ENCODE data around the gene CYP2U1. TPM values are rescaled to one million over a fixed set of nuclear protein-coding genes. Genes with fewer than 3 reads are reported as not detected.

Gene CYP2U1
- total RNA-seq, 1 experiment from 2014 or later, result 4.5 TPM

DNA sequence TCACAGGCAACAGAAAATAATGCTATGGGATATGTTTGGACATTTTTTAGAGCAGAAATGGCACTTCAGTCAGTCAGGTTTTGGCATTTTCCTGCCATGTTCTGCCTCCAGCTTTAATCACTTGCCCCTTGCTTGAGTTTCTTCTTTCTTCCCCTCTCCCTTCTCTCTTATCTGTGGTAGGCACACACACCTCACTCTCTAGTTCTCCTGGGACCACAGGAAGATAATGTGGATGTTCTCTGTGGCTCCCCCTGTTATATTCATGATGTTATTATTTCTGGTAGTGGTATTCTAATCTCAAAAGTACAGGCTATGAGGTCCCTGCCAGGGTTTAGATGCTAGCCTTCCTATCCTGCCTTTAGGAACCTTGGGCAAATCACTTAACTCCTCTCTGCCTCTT lies 63.5 kb downstream of the CYP2U1 start:
- TF ChIP-seq, protein P1, sequence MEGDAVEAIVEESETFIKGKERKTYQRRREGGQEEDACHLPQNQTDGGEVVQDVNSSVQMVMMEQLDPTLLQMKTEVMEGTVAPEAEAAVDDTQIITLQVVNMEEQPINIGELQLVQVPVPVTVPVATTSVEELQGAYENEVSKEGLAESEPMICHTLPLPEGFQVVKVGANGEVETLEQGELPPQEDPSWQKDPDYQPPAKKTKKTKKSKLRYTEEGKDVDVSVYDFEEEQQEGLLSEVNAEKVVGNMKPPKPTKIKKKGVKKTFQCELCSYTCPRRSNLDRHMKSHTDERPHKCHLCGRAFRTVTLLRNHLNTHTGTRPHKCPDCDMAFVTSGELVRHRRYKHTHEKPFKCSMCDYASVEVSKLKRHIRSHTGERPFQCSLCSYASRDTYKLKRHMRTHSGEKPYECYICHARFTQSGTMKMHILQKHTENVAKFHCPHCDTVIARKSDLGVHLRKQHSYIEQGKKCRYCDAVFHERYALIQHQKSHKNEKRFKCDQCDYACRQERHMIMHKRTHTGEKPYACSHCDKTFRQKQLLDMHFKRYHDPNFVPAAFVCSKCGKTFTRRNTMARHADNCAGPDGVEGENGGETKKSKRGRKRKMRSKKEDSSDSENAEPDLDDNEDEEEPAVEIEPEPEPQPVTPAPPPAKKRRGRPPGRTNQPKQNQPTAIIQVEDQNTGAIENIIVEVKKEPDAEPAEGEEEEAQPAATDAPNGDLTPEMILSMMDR (IDR thresholded peaks at IDR 0.05; ENCODE audit: unreplicated experiment), result no peak
- CTCF ChIA-PET, result no interaction called here
- intact Hi-C loops (cut with micrococcal nuclease; ENCODE audit: unreplicated experiment), result no loop called here
- no peak for DNase-seq
- Mint-ChIP-seq H3K4me1 (ENCODE audit: low read depth, unreplicated experiment) (peaks cover 6% of the 10 kb centered on the region), H3K27me3 (ENCODE audit: unreplicated experiment) (no peaks in the 10 kb centered on the region), H3K9me3 (ENCODE audit: low read depth, unreplicated experiment) (no peaks in the 10 kb centered on the region), H3K27ac (ENCODE audit: unreplicated experiment) (no peak overlapping the region), H3K4me3 (ENCODE audit: low read depth, unreplicated experiment) (no peak overlapping the region), H3K36me3 (ENCODE audit: insufficient read depth, unreplicated experiment) (peaks cover 18% of the 10 kb centered on the region)
- BruUV-seq (replicated peaks), result no TSS peak

- Mint-ChIP-seq H3K4me1 (ENCODE audit: low read depth, unreplicated experiment) (no peaks in the 10 kb centered on the region), H3K27ac (ENCODE audit: unreplicated experiment) (no peak overlapping the region), H3K4me3 (ENCODE audit: low read depth, unreplicated experiment) (no peak overlapping the region), H3K27me3 (ENCODE audit: unreplicated experiment) (no peaks in the 10 kb centered on the region), H3K36me3 (ENCODE audit: insufficient read depth, unreplicated experiment) (peaks cover 3% of the 10 kb centered on the region), H3K9me3 (ENCODE audit: low read depth, unreplicated experiment) (no peaks in the 10 kb centered on the region)
- no peak for DNase-seq
- intact Hi-C loops (cut with micrococcal nuclease; ENCODE audit: unreplicated experiment), result no loop called here
- CTCF ChIA-PET, result no interaction called here
- no TSS peak for BruUV-seq (replicated peaks)
- TF ChIP-seq, protein P1 (IDR thresholded peaks at IDR 0.05; ENCODE audit: unreplicated experiment), result no peak
These were observed 65.8 kb downstream of the CYP2U1 start for GRCh38 chr4:107996949-107997788.

GRCh38 chr4:107997794-107998193 lies 66.4 kb downstream of the CYP2U1 start:
- H3K27ac Mint-ChIP-seq (ENCODE audit: unreplicated experiment), result no peak overlapping the region

DNA sequence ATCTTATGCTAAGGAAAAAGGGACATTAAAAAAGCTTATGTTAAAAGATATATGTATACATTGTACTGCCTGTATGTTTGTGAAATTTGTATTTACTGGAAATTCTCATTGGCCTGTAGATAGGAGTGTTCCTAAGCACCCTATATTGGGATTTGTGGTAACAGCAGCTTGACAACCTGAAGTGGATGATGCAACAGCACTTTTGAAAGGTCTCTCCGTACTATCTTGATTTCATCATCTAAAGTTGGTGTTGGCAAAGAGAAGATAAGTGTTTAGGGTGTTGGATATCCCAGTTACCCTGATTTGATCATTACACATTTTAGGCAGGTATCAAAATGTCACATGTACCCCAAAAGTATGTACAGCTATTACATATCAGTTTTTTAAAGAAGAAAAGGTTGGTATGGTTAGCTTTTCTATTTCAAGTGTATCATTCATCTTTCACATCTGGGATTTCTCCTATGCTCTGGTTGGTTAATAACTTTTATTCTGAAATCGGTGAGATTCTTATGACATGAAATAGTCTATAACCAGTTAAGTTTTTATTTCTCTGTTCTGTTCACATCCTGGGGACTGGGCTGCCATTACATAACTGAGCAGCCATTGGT lies 68.7 kb downstream of the CYP2U1 start:
- H3K27ac Mint-ChIP-seq (ENCODE audit: unreplicated experiment), result no peak overlapping the region
- H3K27me3 Mint-ChIP-seq (ENCODE audit: unreplicated experiment), result no peaks in the 10 kb centered on the region
- TF ChIP-seq, protein P1 (IDR thresholded peaks at IDR 0.05; ENCODE audit: unreplicated experiment), result no peak
- BruUV-seq (replicated peaks), result no TSS peak
- intact Hi-C loops (cut with micrococcal nuclease; ENCODE audit: unreplicated experiment), result no loop called here
- no peaks in the 10 kb centered on the region for H3K4me1 Mint-ChIP-seq (ENCODE audit: low read depth, unreplicated experiment)
- CTCF ChIA-PET, result no interaction called here
- H3K36me3 Mint-ChIP-seq (ENCODE audit: insufficient read depth, unreplicated experiment), result peaks cover 3% of the 10 kb centered on the region
- H3K4me3 Mint-ChIP-seq (ENCODE audit: low read depth, unreplicated experiment), result no peak overlapping the region
- DNase-seq, result no peak
- H3K9me3 Mint-ChIP-seq (ENCODE audit: low read depth, unreplicated experiment), result no peaks in the 10 kb centered on the region

More at GRCh38 chr4:107997794-107998193, 66.4 kb downstream of the CYP2U1 start:
- BruUV-seq (replicated peaks), result no TSS peak
- H3K27me3 Mint-ChIP-seq (ENCODE audit: unreplicated experiment), result no peaks in the 10 kb centered on the region
- intact Hi-C loops (cut with micrococcal nuclease; ENCODE audit: unreplicated experiment), result no loop called here
- H3K36me3 Mint-ChIP-seq (ENCODE audit: insufficient read depth, unreplicated experiment), result peaks cover 3% of the 10 kb centered on the region
- CTCF ChIA-PET, result no interaction called here
- TF ChIP-seq, protein P1 (IDR thresholded peaks at IDR 0.05; ENCODE audit: unreplicated experiment), result no peak
- no peaks in the 10 kb centered on the region for H3K4me1 Mint-ChIP-seq (ENCODE audit: low read depth, unreplicated experiment)
- DNase-seq, result no peak
- no peak overlapping the region for H3K4me3 Mint-ChIP-seq (ENCODE audit: low read depth, unreplicated experiment)
- H3K9me3 Mint-ChIP-seq (ENCODE audit: low read depth, unreplicated experiment), result no peaks in the 10 kb centered on the region

Measured in Calu3 (cell line).